Ramos (cell line): Measurements from ENCODE around the gene FAM47E.

Experiments
- in situ Hi-C: fragments of 300-500 bp; cut with MboI; formaldehyde crosslinking; loops from one replicate; pipeline ENCODE4 v1.14.3; 2022; ENCODE audit warnings: low sequenced_read_pairs; ENCODE audit not compliant: unreplicated experiment

Gene FAM47E

GRCh38 chr4:76251441-76252270 lies at the start of gene FAM47E:
Gene FAM47E, plus strand, starts transcription at chr4:76251721. Its CDS starts 26 bp downstream, at chr4:76251747.
- in situ Hi-C loops: no loop called here

- in situ Hi-C loops: no loop called here
These were observed 48.0 kb upstream of the FAM47E start for GRCh38 chr4:76203541-76203940.

GRCh38 chr4:76204936-76205335 lies 46.6 kb upstream of the FAM47E start:
- in situ Hi-C loops: no loop called here

- in situ Hi-C loops: no loop called here
These were observed 46.0 kb upstream of the FAM47E start for GRCh38 chr4:76205476-76205875.

GRCh38 chr4:76206222-76206942 lies 45.1 kb upstream of the FAM47E start:
- in situ Hi-C loops: no loop called here

GRCh38 chr4:76207549-76207948 lies 44.0 kb upstream of the FAM47E start:
- in situ Hi-C loops: no loop called here

GRCh38 chr4:76208005-76208765 lies 43.3 kb upstream of the FAM47E start:
- in situ Hi-C loops: no loop called here

- in situ Hi-C loops: no loop called here
These were observed 41.6 kb upstream of the FAM47E start for GRCh38 chr4:76209881-76210280.

GRCh38 chr4:76210452-76210851 lies 41.1 kb upstream of the FAM47E start:
- in situ Hi-C loops: no loop called here

GRCh38 chr4:76211769-76212708 lies 39.5 kb upstream of the FAM47E start:
- in situ Hi-C loops: no loop called here

- in situ Hi-C loops: no loop called here
These were observed 38.6 kb upstream of the FAM47E start for GRCh38 chr4:76212851-76213414.

- in situ Hi-C loops: no loop called here
These were observed 37.9 kb upstream of the FAM47E start, which contains the start of gene SCARB2 for GRCh38 chr4:76213415-76214176. Gene SCARB2, minus strand, starts transcription at chr4:76213824. Its CDS starts 281 bp downstream, at chr4:76213543.

- in situ Hi-C loops: no loop called here
These were observed 37.3 kb upstream of the FAM47E start for GRCh38 chr4:76214177-76214675.

GRCh38 chr4:76215077-76215476 lies 36.4 kb upstream of the FAM47E start:
- in situ Hi-C loops: no loop called here

GRCh38 chr4:76216524-76216923 lies 35.0 kb upstream of the FAM47E start:
- in situ Hi-C loops: no loop called here

- in situ Hi-C loops: no loop called here
These were observed 34.3 kb upstream of the FAM47E start for GRCh38 chr4:76216975-76217814.

GRCh38 chr4:76219299-76220055 lies 32.0 kb upstream of the FAM47E start:
- in situ Hi-C loops: no loop called here
